BJ (cell line): ENCODE data around the gene HIBADH. TPM values are rescaled to one million over a fixed set of nuclear protein-coding genes. Genes with fewer than 3 reads are reported as not detected.

Experiments
- CTCF ChIA-PET: fragments of 350-600 bp; formaldehyde crosslinking; extraction: SDS; loops from one replicate; lab custom pipeline; 2021; ENCODE audit warnings: antibody characterized with exemption, inconsistent platforms; lab: Yijun Ruan, JAX
- POLR2A ChIA-PET: fragments of 300-600 bp; sonication (Branson Sonifier 250); formaldehyde crosslinking; extraction: SDS; loops from one replicate; lab custom pipeline; 2021; ENCODE audit warnings: antibody characterized with exemption; lab: Charles Lee
- DNase-seq: peaks from one replicate; pipeline ENCODE4 v3.0.0-alpha.2; 2011; ENCODE audit warnings: low read depth
- H3K27me3 ChIP-seq: 2 replicates; pipeline ENCODE4 v1.6.0; 2011; ENCODE audit warnings: low read length; ENCODE audit not compliant: control insufficient read depth, insufficient read depth
- H3K36me3 ChIP-seq: 2 replicates; pipeline ENCODE4 v1.5.1; 2011; ENCODE audit warnings: low read length; ENCODE audit not compliant: control insufficient read depth, insufficient read depth
- H3K4me3 ChIP-seq: 2 replicates; pipeline ENCODE4 v1.5.1; 2011; ENCODE audit warnings: low read depth, mild to moderate bottlenecking, control low read depth, low read length
- CTCF ChIP-seq: IDR thresholded peaks from 2 replicates; pipeline ENCODE4 v1.5.1; 2011; ENCODE audit warnings: low read depth, mild to moderate bottlenecking, control low read depth, inconsistent platforms, low read length, moderate library complexity; ENCODE audit not compliant: insufficient read depth
- polyA plus RNA-seq: library from polyadenylated mRNA; depleted of rRNA; stranded (reverse); fragments of >200 nt; gene quantifications from 2 replicates; pipeline ENCODE4 v1.2.3, GENCODE V29; 2011

The HIBADH gene
- polyA plus RNA-seq, 1 experiment = 42.4 TPM

- peak; percentile 29 for DNase-seq
- Histone ChIP-seq H3K4me3 (no peak overlapping the region), H3K27me3 (no peaks in the 10 kb centered on the region), H3K36me3 (no peaks in the 10 kb centered on the region)
- ChIA-PET POLR2A (no interaction called here), CTCF (interaction anchor here (0.6 kb wide), 1 partner anchor 275 kb away, joined by 3 read pairs; no protein-coding TSS in a partner anchor)
- peak; percentile 4; the same call in 1 of the 2 replicates for TF ChIP-seq CTCF
Observed at GRCh38 chr7:27560706-27561235, 101.9 kb downstream of the HIBADH start.

- POLR2A ChIA-PET = no interaction called here
- DNase-seq = no peak
- TF ChIP-seq CTCF = no peak
- CTCF ChIA-PET = no interaction called here
- no peaks in the 10 kb centered on the region for H3K36me3 ChIP-seq
- no peaks in the 10 kb centered on the region for H3K27me3 ChIP-seq
- no peak overlapping the region for H3K4me3 ChIP-seq
Observed at GRCh38 chr7:27555670-27556069, 107.0 kb downstream of the HIBADH start.

GRCh38 chr7:27554826-27555225 is 107.9 kb downstream of the HIBADH start:
- DNase-seq = no peak
- H3K4me3 ChIP-seq = no peak overlapping the region
- POLR2A ChIA-PET = interaction anchor here (0.6 kb wide), 1 partner anchor 370 kb away, joined by 3 read pairs; the partner anchor contains the start of gene HOXA11
- no peak for TF ChIP-seq CTCF
- no peaks in the 10 kb centered on the region for H3K36me3 ChIP-seq
- H3K27me3 ChIP-seq = no peaks in the 10 kb centered on the region
- CTCF ChIA-PET = no interaction called here

GRCh38 chr7:27553273-27553672 is 109.4 kb downstream of the HIBADH start:
- H3K27me3 ChIP-seq = no peaks in the 10 kb centered on the region

More at GRCh38 chr7:27553273-27553672, 109.4 kb downstream of the HIBADH start:
- no peak for TF ChIP-seq CTCF
- H3K4me3 ChIP-seq = no peak overlapping the region
- DNase-seq = no peak
- no peaks in the 10 kb centered on the region for H3K36me3 ChIP-seq
- CTCF ChIA-PET = interaction anchor here (0.9 to 1.1 kb wide), 3 partner anchors 33 to 176 kb away, joined by 3 read pairs; no protein-coding TSS in a partner anchor
- POLR2A ChIA-PET = no interaction called here
